Neuronal stem cell (in vitro differentiated cells): Measurements from ENCODE around the gene MAGI1.

Source experiments
- DNase-seq: peaks from one replicate; pipeline ENCODE4 v3.0.0-alpha.2; 2013; ENCODE audit warnings: low spot score
- H2AFZ ChIP-seq: one replicate; pipeline ENCODE4 v1.6.1; 2013; ENCODE audit warnings: mild to moderate bottlenecking, low read length, inconsistent platforms
- H2AK5ac ChIP-seq: 2 replicates; pipeline ENCODE4 v1.6.1; 2013; ENCODE audit warnings: low read depth, mild to moderate bottlenecking, inconsistent platforms, low read length, moderate library complexity, mixed read lengths
- H2BK120ac ChIP-seq: 2 replicates; pipeline ENCODE4 v1.6.1; 2013; ENCODE audit warnings: low read depth, mild to moderate bottlenecking, inconsistent platforms, low read length, moderate library complexity, mixed read lengths
- H2BK12ac ChIP-seq: one replicate; pipeline ENCODE4 v1.6.1; 2013; ENCODE audit warnings: low read length, inconsistent platforms
- H2BK15ac ChIP-seq: 2 replicates; pipeline ENCODE4 v1.6.1; 2013; ENCODE audit warnings: mild to moderate bottlenecking, low read length, inconsistent platforms, mixed read lengths
- H2BK5ac ChIP-seq: one replicate; pipeline ENCODE4 v1.6.1; 2013; ENCODE audit warnings: inconsistent platforms, mild to moderate bottlenecking, low read length, moderate library complexity
- H3K14ac ChIP-seq: one replicate; pipeline ENCODE4 v1.6.1; 2013; ENCODE audit warnings: low read length, inconsistent platforms
- H3K18ac ChIP-seq: 2 replicates; pipeline ENCODE4 v1.6.1; 2013; ENCODE audit warnings: low read length, inconsistent platforms
- H3K23ac ChIP-seq: 2 replicates; pipeline ENCODE4 v1.6.1; 2013; ENCODE audit warnings: low read depth, mild to moderate bottlenecking, mixed read lengths, low read length, inconsistent platforms; ENCODE audit not compliant: poor library complexity
- H3K27ac ChIP-seq: replicated peaks from 3 replicates; pipeline ENCODE4 v1.5.1; 2013; ENCODE audit warnings: low read length, inconsistent platforms
- H3K27me3 ChIP-seq, 3 experiments: 2 replicates each; pipeline ENCODE4 v1.6.1; 2013; ENCODE audit warnings: low read length in 3 of 3, mild to moderate bottlenecking in 2 of 3, inconsistent platforms in 1 of 3, low read depth in 1 of 3, mixed read lengths in 1 of 3, moderate library complexity in 1 of 3; ENCODE audit not compliant: control insufficient read depth in 3 of 3, insufficient read depth in 3 of 3
- H3K36me3 ChIP-seq, 2 donors: replicated peaks in 1 of 2; 2 replicates each; pipeline ENCODE4 v1.6.1; 2013; ENCODE audit warnings: low read length in 2 of 2; ENCODE audit not compliant: control insufficient read depth in 2 of 2, insufficient read depth in 2 of 2
- H3K4ac ChIP-seq: 2 replicates; pipeline ENCODE4 v1.6.1; 2013; ENCODE audit warnings: inconsistent platforms, mild to moderate bottlenecking, low read length, moderate library complexity
- H3K4me1 ChIP-seq, 2 donors: 1 replicate in 1 of 2; 2 replicates in 1 of 2; pipeline ENCODE4 v1.6.1; 2013; ENCODE audit warnings: low read length in 2 of 2, low read depth in 1 of 2; ENCODE audit not compliant: control insufficient read depth in 2 of 2, insufficient read depth in 1 of 2
- H3K4me2 ChIP-seq: one replicate; pipeline ENCODE4 v1.6.1; 2013; ENCODE audit warnings: mild to moderate bottlenecking, low read length, inconsistent platforms; ENCODE audit not compliant: insufficient read depth, poor library complexity, severe bottlenecking
- H3K4me3 ChIP-seq, 2 donors: 2 replicates each; pipeline ENCODE4 v1.5.1; 2013; ENCODE audit warnings: low read length in 2 of 2, mild to moderate bottlenecking in 2 of 2, inconsistent platforms in 1 of 2, moderate library complexity in 1 of 2
- H3K79me1 ChIP-seq: one replicate; pipeline ENCODE4 v1.6.1; 2013; ENCODE audit warnings: low read depth, mild to moderate bottlenecking, inconsistent platforms, low read length, moderate library complexity
- H3K9ac ChIP-seq: one replicate; pipeline ENCODE4 v1.6.1; 2013; ENCODE audit warnings: mild to moderate bottlenecking, low read depth, low read length, inconsistent platforms; ENCODE audit not compliant: poor library complexity
- H3K9me3 ChIP-seq, 2 donors: replicated peaks in 1 of 2; 2 replicates each; pipeline versions ENCODE3 to v1.6.1; 2013; ENCODE audit warnings: low read length in 2 of 2, mild to moderate bottlenecking in 2 of 2, inconsistent platforms in 1 of 2, low read depth in 1 of 2, mixed read lengths in 1 of 2, moderate library complexity in 1 of 2; ENCODE audit not compliant: control insufficient read depth in 2 of 2, insufficient read depth in 1 of 2
- H4K8ac ChIP-seq: one replicate; pipeline ENCODE4 v1.6.1; 2013; ENCODE audit warnings: low read depth, mild to moderate bottlenecking, inconsistent platforms, low read length, moderate library complexity
- H4K91ac ChIP-seq: one replicate; pipeline ENCODE4 v1.6.1; 2013; ENCODE audit warnings: low read length, low read depth, mild to moderate bottlenecking, inconsistent platforms; ENCODE audit not compliant: poor library complexity
- WGBS, 2 donors: extraction: QIAGEN DNeasy Blood & Tissue Kit; methylation state at CpG; one replicate each; pipeline ENCODE4 v1.1.7; 2013; ENCODE audit warnings: missing lambda C conversion rate in 2 of 2, mixed read lengths in 1 of 2; ENCODE audit not compliant: insufficient read length in 2 of 2, insufficient replicate concordance in 1 of 2; ENCODE audit errors: extremely low coverage in 2 of 2; 5-methylcytosine and 5-hydroxymethylcytosine counted together

MAGI1 gene

GRCh38 chr3:65806600-65806999 lies 232.1 kb downstream of the MAGI1 start:
- Histone ChIP-seq H2AK5ac (no peak overlapping the region), H3K14ac (no peak overlapping the region), H3K79me1 (peaks cover 1% of the 10 kb centered on the region), H2BK15ac (no peak overlapping the region), H3K23ac (no peak overlapping the region), H2BK5ac (no peak overlapping the region), H4K91ac (no peak overlapping the region), H4K8ac (no peak overlapping the region), H3K4me2 (no peak overlapping the region), H3K4me3 (no peak overlapping the region), H3K4me1 (peaks cover 3 to 5% of the 10 kb centered on the region in 2 donors), H3K27ac (no peak overlapping the region), H3K18ac (no peak overlapping the region), H3K9ac (no peak overlapping the region), H2AFZ (no peak overlapping the region), H3K9me3 (peaks cover 0 to 2% of the 10 kb centered on the region in 2 donors), H3K27me3 (no peaks in the 10 kb centered on the region), H3K36me3 (no peaks in the 10 kb centered on the region), H2BK12ac (no peak overlapping the region), H3K4ac (no peak overlapping the region), H2BK120ac (no peak overlapping the region)
- no peak for DNase-seq
- WGBS, 2 donors = no CpG with 5 or more reads among the region's 1 CpG

DNA sequence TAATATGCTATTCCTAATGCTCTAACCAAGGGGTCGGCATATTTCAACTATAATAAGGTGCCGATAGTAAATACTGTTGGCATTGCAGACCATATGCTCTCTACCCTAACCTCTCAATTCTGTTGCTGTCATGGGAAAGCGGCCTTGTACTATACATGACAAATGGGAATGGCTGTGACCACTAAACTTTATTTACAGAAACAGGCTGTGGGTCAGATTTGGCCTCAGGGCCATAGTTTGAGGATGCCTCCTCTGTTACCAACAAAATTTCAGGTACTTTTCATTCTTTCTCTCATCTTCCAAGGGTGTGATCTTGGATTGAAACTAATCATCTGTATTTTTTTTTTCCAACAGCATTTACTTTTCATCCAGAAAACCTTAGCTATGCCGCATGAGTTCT lies 242.0 kb downstream of the MAGI1 start:
- no CpG with 5 or more reads among the region's 4 CpGs for WGBS, 2 donors
- H3K36me3 ChIP-seq = no peaks in the 10 kb centered on the region
- H3K4me2 ChIP-seq = no peak overlapping the region
- H2BK120ac ChIP-seq = no peak overlapping the region
- no peaks in the 10 kb centered on the region for H3K9me3 ChIP-seq
- no peak overlapping the region for H3K18ac ChIP-seq
- H3K4ac ChIP-seq = no peak overlapping the region
- no peaks in the 10 kb centered on the region for H3K79me1 ChIP-seq
- no peak overlapping the region for H2AK5ac ChIP-seq
- no peak overlapping the region for H2BK5ac ChIP-seq
- H2BK15ac ChIP-seq = no peak overlapping the region
- no peak overlapping the region for H4K91ac ChIP-seq
- H3K14ac ChIP-seq = no peak overlapping the region
- H3K23ac ChIP-seq = no peak overlapping the region
- no peak overlapping the region for H2BK12ac ChIP-seq
- H2AFZ ChIP-seq = no peak overlapping the region
- no peak overlapping the region for H4K8ac ChIP-seq
- no peak for DNase-seq
- no peak overlapping the region for H3K4me3 ChIP-seq
- H3K9ac ChIP-seq = no peak overlapping the region
- H3K4me1 ChIP-seq = no peaks in the 10 kb centered on the region
- no peak overlapping the region for H3K27ac ChIP-seq
- H3K27me3 ChIP-seq = no peaks in the 10 kb centered on the region

GRCh38 chr3:65795166-65795565 lies 243.6 kb downstream of the MAGI1 start:
- H3K36me3 ChIP-seq = no peaks in the 10 kb centered on the region
- peaks cover 0 to 2% of the 10 kb centered on the region in 2 donors for H3K4me1 ChIP-seq
- H2BK12ac ChIP-seq = no peak overlapping the region
- H3K14ac ChIP-seq = no peak overlapping the region
- H3K18ac ChIP-seq = no peak overlapping the region
- H3K4me3 ChIP-seq = no peak overlapping the region
- no peaks in the 10 kb centered on the region for H3K79me1 ChIP-seq
- WGBS, 2 donors = no CpG with 5 or more reads among the region's 2 CpGs
- no peak overlapping the region for H3K27ac ChIP-seq
- H3K9me3 ChIP-seq = no peaks in the 10 kb centered on the region
- H3K9ac ChIP-seq = no peak overlapping the region
- H3K4me2 ChIP-seq = no peak overlapping the region
- no peak overlapping the region for H2BK15ac ChIP-seq
- H2AFZ ChIP-seq = no peak overlapping the region
- no peak for DNase-seq
- H3K27me3 ChIP-seq = no peaks in the 10 kb centered on the region
- H2BK5ac ChIP-seq = no peak overlapping the region
- H2BK120ac ChIP-seq = no peak overlapping the region
- no peak overlapping the region for H2AK5ac ChIP-seq
- H4K91ac ChIP-seq = no peak overlapping the region
- no peak overlapping the region for H3K23ac ChIP-seq
- no peak overlapping the region for H4K8ac ChIP-seq
- H3K4ac ChIP-seq = no peak overlapping the region

- no peak overlapping the region for H3K4ac ChIP-seq
- no peak overlapping the region for H2AFZ ChIP-seq
- no peak overlapping the region for H2BK15ac ChIP-seq
- no peak overlapping the region for H3K4me3 ChIP-seq
- no CpG with 5 or more reads among the region's 8 CpGs for WGBS, 2 donors
- no peaks in the 10 kb centered on the region for H3K9me3 ChIP-seq
- H2BK5ac ChIP-seq = no peak overlapping the region
- no peak overlapping the region for H4K8ac ChIP-seq
- H3K9ac ChIP-seq = no peak overlapping the region
- no peak for DNase-seq
- H3K4me2 ChIP-seq = no peak overlapping the region
- no peak overlapping the region for H3K23ac ChIP-seq
- no peaks in the 10 kb centered on the region for H3K36me3 ChIP-seq
- no peaks in the 10 kb centered on the region for H3K79me1 ChIP-seq
- H3K27ac ChIP-seq = no peak overlapping the region
- H3K14ac ChIP-seq = no peak overlapping the region
- H4K91ac ChIP-seq = no peak overlapping the region
- no peak overlapping the region for H2AK5ac ChIP-seq
- peaks cover 0 to 2% of the 10 kb centered on the region in 2 donors for H3K4me1 ChIP-seq
- no peaks in the 10 kb centered on the region for H3K27me3 ChIP-seq
- H3K18ac ChIP-seq = no peak overlapping the region
- H2BK120ac ChIP-seq = no peak overlapping the region
- H2BK12ac ChIP-seq = no peak overlapping the region
Measured at GRCh38 chr3:65793495-65794200, 245.1 kb downstream of the MAGI1 start.
